ENCODE measurements around the gene LEMD3.

- TF ChIP-seq EZH2 (IDR thresholded peaks at IDR 0.05; ENCODE audit: insufficient read depth, poor library complexity, severe bottlenecking) (no peak), EZH2phosphoT487 (IDR thresholded peaks at IDR 0.05; ENCODE audit: insufficient read depth, low read depth) (no peak)
These were observed 43.4 kb upstream of the LEMD3 start for GRCh38 chr12:65125975-65126374.
